K562 (cell line): ENCODE data around the gene LRRC8E. TPM values are rescaled to one million over a fixed set of nuclear protein-coding genes. Genes with fewer than 3 reads are reported as not detected.

ENCODE experiments used
- ATF7 ChIP-seq: fragments of 450-650 bp; IDR thresholded peaks from 2 replicates; pipeline ENCODE4 v1.7.1; 2014; ENCODE audit warnings: mild to moderate bottlenecking, moderate library complexity
- CREM ChIP-seq: IDR thresholded peaks from 2 replicates; pipeline ENCODE4 v1.6.1; 2014; ENCODE audit warnings: antibody characterized with exemption, low read depth
- E2F3 ChIP-seq: fragments of 250-450 bp; sonication (Bioruptor Pico); IDR thresholded peaks from 2 replicates; pipeline ENCODE4 v1.4.0; 2020; ENCODE audit warnings: mild to moderate bottlenecking
- JUND ChIP-seq, 2 experiments: IDR thresholded peaks; 2 replicates in 1 of 2; 3 replicates in 1 of 2; pipeline ENCODE4 v1.6.1; 2011; ENCODE audit warnings: borderline replicate concordance in 2 of 2, low read depth in 2 of 2, low read length in 2 of 2, improper control_type of control experiment in 1 of 2, missing biosample characterization in 1 of 2, missing genetic modification characterization in 1 of 2, missing genetic modification reagents in 1 of 2
- MYBL2 ChIP-seq, 2 experiments: fragments of 450-650 bp in 1 of 2; sonication (generic) in 1 of 2; formaldehyde crosslinking in 1 of 2; IDR thresholded peaks; 2 replicates each; pipeline versions ENCODE4 v1.6.1 to v1.8.1; 2017 to 2022; ENCODE audit warnings: borderline replicate concordance in 1 of 2, inconsistent platforms in 1 of 2, low read depth in 1 of 2, mild to moderate bottlenecking in 1 of 2, missing genetic modification reagents in 1 of 2, moderate library complexity in 1 of 2
- NFIC ChIP-seq: fragments of 450-650 bp; IDR thresholded peaks from 2 replicates; pipeline ENCODE4 v1.6.1; 2017; ENCODE audit warnings: mild to moderate bottlenecking, inconsistent platforms
- POLR2A ChIP-seq: fragments of 450-650 bp; conservative IDR thresholded peaks from 2 replicates; pipeline ENCODE4 v1.6.1; 2016
- SMARCC2 ChIP-seq: fragments of 450-650 bp; IDR thresholded peaks from 2 replicates; pipeline ENCODE4 v1.6.1; 2017; ENCODE audit warnings: antibody characterized with exemption, moderate library complexity, mild to moderate bottlenecking, low read depth
- VEZF1 ChIP-seq: fragments of 200-800 bp; sonication (Bioruptor generic); IDR thresholded peaks from 2 replicates; pipeline ENCODE4 v1.6.1; 2017; ENCODE audit warnings: missing genetic modification characterization, missing compliant biosample characterization
- polyA plus RNA-seq, 8 experiments: library from polyadenylated mRNA; depleted of rRNA in 4 of 8; stranded (reverse) in 5 of 8; unstranded in 3 of 8; fragments of >200 nt; fragmentation: Nextera tagmentation in 2 of 8; fragmentation: Illumina TruSeq in 1 of 8; extraction: Ambion mirVana in 2 of 8; extraction: Trizol in 1 of 8; gene quantifications; 2 replicates each; pipeline versions ENCODE4 v1.2.1 to v1.2.3, GENCODE V29; 2011 to 2014; ENCODE audit warnings: inconsistent platforms in 1 of 8, missing spikeins in 1 of 8
- total RNA-seq, 7 experiments: library from RNA; depleted of rRNA in 6 of 7; stranded (reverse); fragments of >200 nt in 6 of 7; fragmentation: Illumina TruSeq in 2 of 7; extraction: Trizol in 2 of 7; gene quantifications; 2 replicates each; pipeline versions ENCODE4 v1.2.1 to v1.2.3, GENCODE V29; 2011 to 2021; ENCODE audit warnings: low replicate concordance in 1 of 7
- TF ChIP-seq, protein P1 (sequence below): fragments of 450-650 bp; IDR thresholded peaks from 2 replicates; pipeline ENCODE4 v1.6.1; 2018; ENCODE audit not compliant: partially characterized antibody

LRRC8E gene
- total and polyA plus RNA-seq, 9 of the 15 experiments (the other 6 are each of a cell fraction or from before 2014, with no cell fraction given): 0.08 to 5.7 (median 3.5) TPM; not detected in 1

GRCh38 chr19:7908078-7908699, 19.9 kb downstream of the LRRC8E start (continued):
- peak; percentile 65 for TF ChIP-seq VEZF1 (CRISPR knock-in tag)
- TF ChIP-seq, protein P1, sequence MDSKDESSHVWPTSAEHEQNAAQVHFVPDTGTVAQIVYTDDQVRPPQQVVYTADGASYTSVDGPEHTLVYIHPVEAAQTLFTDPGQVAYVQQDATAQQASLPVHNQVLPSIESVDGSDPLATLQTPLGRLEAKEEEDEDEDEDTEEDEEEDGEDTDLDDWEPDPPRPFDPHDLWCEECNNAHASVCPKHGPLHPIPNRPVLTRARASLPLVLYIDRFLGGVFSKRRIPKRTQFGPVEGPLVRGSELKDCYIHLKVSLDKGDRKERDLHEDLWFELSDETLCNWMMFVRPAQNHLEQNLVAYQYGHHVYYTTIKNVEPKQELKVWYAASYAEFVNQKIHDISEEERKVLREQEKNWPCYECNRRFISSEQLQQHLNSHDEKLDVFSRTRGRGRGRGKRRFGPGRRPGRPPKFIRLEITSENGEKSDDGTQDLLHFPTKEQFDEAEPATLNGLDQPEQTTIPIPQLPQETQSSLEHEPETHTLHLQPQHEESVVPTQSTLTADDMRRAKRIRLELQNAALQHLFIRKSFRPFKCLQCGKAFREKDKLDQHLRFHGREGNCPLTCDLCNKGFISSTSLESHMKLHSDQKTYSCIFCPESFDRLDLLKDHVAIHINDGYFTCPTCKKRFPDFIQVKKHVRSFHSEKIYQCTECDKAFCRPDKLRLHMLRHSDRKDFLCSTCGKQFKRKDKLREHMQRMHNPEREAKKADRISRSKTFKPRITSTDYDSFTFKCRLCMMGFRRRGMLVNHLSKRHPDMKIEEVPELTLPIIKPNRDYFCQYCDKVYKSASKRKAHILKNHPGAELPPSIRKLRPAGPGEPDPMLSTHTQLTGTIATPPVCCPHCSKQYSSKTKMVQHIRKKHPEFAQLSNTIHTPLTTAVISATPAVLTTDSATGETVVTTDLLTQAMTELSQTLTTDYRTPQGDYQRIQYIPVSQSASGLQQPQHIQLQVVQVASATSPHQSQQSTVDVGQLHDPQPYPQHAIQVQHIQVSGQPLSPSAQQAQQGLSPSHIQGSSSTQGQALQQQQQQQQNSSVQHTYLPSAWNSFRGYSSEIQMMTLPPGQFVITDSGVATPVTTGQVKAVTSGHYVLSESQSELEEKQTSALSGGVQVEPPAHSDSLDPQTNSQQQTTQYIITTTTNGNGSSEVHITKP: peak; percentile 29
- peak; percentile 50; the same call in 1 of the 2 replicates for TF ChIP-seq POLR2A
- TF ChIP-seq MYBL2 (IDR thresholded peaks at IDR 0.05; ENCODE audit: low read depth): no peak
- no peak for TF ChIP-seq MYBL2 (CRISPR knock-in tag; IDR thresholded peaks at IDR 0.05; ENCODE audit: borderline replicate concordance)
- TF ChIP-seq SMARCC2: no peak
- TF ChIP-seq ATF7: peak; percentile 38; the same call in 1 of the 2 replicates
- no peak for TF ChIP-seq E2F3 (CRISPR knock-in tag)
- TF ChIP-seq JUND (IDR thresholded peaks at IDR 0.05; ENCODE audit: borderline replicate concordance, low read depth, low read length): 0 out of 2 replicates have a peak, but pooled peaks have one; percentile 33
- TF ChIP-seq JUND (tag; IDR thresholded peaks at IDR 0.05; ENCODE audit: borderline replicate concordance, low read depth, low read length): peak; percentile 41; the same call in 1 of the 3 replicates
- TF ChIP-seq NFIC: peak; percentile 47
- TF ChIP-seq CREM: peak; percentile 52
